Ovary (tissue), 3 donors: ENCODE results near the gene LYRM4.

Source experiments
- EP300 ChIP-seq: sonication (generic); formaldehyde crosslinking; IDR thresholded peaks from one replicate; pipeline ENCODE4 v1.6.1; 2017; ENCODE audit warnings: antibody characterized with exemption
- POLR2A ChIP-seq: fragments of 450-650 bp; IDR thresholded peaks from one replicate; pipeline ENCODE4 v1.6.1; 2017; ENCODE audit warnings: antibody characterized with exemption, mild to moderate bottlenecking, moderate library complexity
- TF ChIP-seq, protein P1 (sequence below), 3 donors: fragments of 450-650 bp in 2 of 3; fragments of 200-600 bp in 1 of 3; IDR thresholded peaks; one replicate each; pipeline versions ENCODE4 v1.5.1 to v1.8.0; 2016 to 2022; ENCODE audit warnings: antibody characterized with exemption in 3 of 3, mild to moderate bottlenecking in 1 of 3
- donor health status: DM: no; HTN: no; CAD: no.

DNA sequence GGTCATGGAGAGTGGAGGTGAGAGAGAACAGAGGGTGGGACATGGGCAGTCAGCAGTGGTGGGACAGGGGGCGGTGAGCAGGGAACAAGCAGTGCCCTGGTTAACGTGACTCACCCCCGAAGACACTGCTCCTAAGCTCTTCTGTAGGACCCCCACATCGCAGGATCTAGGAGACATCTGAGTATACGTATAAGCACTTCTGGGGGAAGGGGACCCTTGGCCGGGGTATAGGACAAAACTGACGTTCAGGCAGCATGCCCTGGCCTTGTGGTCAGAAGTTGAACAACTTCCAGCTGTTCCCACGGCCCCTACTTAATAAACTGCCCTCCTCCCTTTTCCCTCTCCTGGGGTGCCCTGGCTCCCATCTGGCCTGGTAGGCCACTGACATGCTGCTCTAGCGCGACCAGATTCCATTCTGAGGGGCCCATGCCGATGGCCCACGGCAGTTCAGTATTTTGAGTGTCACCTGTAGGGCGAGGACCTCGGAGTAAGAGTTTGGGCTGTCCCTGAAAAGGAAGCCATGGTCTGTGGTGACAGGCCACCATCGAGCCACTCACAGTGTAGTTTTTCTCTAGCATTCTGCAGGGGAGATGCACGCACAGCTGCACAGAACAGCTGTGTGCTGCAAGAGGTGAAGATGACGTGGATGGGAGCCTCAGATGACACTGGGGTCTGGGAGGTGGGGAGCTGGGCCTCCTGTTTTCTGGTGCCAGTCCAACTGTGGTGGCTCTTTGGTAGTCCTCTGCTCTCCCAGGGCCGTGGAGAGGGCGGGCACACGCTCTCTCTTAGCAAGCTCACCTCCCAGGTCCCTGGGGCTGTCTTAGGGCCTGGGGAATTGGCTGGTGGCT lies 137.2 kb downstream of the LYRM4 start:
- TF ChIP-seq, protein P1, sequence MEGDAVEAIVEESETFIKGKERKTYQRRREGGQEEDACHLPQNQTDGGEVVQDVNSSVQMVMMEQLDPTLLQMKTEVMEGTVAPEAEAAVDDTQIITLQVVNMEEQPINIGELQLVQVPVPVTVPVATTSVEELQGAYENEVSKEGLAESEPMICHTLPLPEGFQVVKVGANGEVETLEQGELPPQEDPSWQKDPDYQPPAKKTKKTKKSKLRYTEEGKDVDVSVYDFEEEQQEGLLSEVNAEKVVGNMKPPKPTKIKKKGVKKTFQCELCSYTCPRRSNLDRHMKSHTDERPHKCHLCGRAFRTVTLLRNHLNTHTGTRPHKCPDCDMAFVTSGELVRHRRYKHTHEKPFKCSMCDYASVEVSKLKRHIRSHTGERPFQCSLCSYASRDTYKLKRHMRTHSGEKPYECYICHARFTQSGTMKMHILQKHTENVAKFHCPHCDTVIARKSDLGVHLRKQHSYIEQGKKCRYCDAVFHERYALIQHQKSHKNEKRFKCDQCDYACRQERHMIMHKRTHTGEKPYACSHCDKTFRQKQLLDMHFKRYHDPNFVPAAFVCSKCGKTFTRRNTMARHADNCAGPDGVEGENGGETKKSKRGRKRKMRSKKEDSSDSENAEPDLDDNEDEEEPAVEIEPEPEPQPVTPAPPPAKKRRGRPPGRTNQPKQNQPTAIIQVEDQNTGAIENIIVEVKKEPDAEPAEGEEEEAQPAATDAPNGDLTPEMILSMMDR (IDR thresholded peaks at IDR 0.05): no peak
- no peak for TF ChIP-seq POLR2A
- no peak for TF ChIP-seq EP300
